Right renal cortex interstitium (tissue), 3 donors: Measurements from ENCODE around the gene UQCRC1. TPM values are rescaled to one million over a fixed set of nuclear protein-coding genes. Genes with fewer than 3 reads are reported as not detected.

Experiments
- DNase-seq, 3 donors: peaks; one replicate each; pipeline ENCODE4 v3.0.0-alpha.2; 2013; ENCODE audit warnings: low read depth in 3 of 3, low spot score in 2 of 3
- polyA plus RNA-seq, 3 donors: library from polyadenylated mRNA; unstranded; fragments of 120-200 nt; gene quantifications; one replicate each; pipeline ENCODE4 v1.2.1, GENCODE V29; 2013; ENCODE audit not compliant: insufficient read length in 3 of 3

The UQCRC1 gene
- polyA plus RNA-seq, 3 donors: 294 to 321 (median 294) TPM

DNA sequence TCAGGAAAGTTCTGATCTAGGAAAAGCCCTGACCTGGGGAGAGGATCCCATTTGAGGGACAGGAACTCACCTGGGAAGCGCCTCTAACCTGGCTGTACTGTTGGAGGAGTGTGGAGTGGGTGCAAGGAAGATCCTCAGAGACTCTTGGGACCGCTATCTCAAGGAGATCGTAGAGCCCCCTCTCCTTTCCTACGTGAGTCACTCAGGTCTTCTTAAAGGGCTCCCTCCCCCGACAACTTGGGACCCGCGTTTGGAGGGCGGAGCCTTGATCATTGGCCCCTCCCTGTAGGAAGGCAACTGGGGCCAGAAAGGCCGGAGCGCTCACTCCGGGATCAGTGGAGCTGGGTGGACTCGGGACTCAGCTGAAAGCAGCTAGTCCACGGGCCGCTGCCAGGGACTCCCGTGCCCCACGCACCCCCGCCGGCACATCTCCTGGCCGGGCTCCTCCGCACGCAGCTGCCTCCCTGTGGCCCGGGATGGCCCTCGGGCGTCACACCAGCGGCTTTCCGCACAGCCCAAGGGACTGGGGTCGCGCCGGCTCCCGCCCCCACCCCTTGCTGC lies 25.3 kb upstream of the UQCRC1 start:
- DNase-seq: no peak

GRCh38 chr3:48633743-48634142 lies 24.3 kb upstream of the UQCRC1 start:
- DNase-seq: no peak

GRCh38 chr3:48633256-48633655 lies 23.8 kb upstream of the UQCRC1 start:
- no peak for DNase-seq

GRCh38 chr3:48631516-48632448 lies 22.3 kb upstream of the UQCRC1 start:
- no peak for DNase-seq

GRCh38 chr3:48630833-48631232 lies 21.4 kb upstream of the UQCRC1 start:
- no peak for DNase-seq

- DNase-seq: no peak
These were observed 21.0 kb upstream of the UQCRC1 start for GRCh38 chr3:48630407-48630806.

DNA sequence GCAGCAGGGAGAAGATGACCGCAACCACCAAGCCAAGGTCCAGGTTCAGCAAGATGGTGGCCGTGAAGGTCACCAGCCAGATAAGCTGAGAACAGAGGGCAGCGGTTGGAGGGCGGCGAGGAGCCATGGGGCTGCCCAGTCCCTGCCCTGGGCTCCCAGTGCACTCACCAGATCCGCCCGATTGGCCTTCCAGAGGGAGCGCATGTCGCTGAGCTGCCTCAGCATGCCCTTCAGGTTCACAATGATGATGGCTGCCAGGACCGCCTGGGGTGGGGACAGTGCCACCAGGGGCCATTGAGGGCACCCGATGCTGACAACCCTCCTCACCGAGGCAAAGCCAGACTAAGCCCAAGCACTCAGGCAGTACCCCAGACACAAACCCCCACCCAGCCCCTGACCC lies 20.4 kb upstream of the UQCRC1 start:
- DNase-seq: no peak

- DNase-seq: no peak
These were observed 19.0 kb upstream of the UQCRC1 start for GRCh38 chr3:48628277-48629017.

GRCh38 chr3:48625600-48625999 lies 16.2 kb upstream of the UQCRC1 start:
- DNase-seq: no peak

- no peak for DNase-seq
These were observed 15.3 kb upstream of the UQCRC1 start for GRCh38 chr3:48624767-48625166.

GRCh38 chr3:48623851-48624547 lies 14.6 kb upstream of the UQCRC1 start:
- DNase-seq: no peak

GRCh38 chr3:48621461-48621869 lies 12.0 kb upstream of the UQCRC1 start, which contains the start of gene TMEM89:
TSS of gene TMEM89 (minus strand) at chr3:48621769. CDS start at chr3:48621756, 13 bp downstream.
- no peak for DNase-seq

- DNase-seq: no peak
These were observed 10.4 kb upstream of the UQCRC1 start for GRCh38 chr3:48619541-48620524.

GRCh38 chr3:48617559-48617958 lies 8.1 kb upstream of the UQCRC1 start:
- no peak for DNase-seq

DNA sequence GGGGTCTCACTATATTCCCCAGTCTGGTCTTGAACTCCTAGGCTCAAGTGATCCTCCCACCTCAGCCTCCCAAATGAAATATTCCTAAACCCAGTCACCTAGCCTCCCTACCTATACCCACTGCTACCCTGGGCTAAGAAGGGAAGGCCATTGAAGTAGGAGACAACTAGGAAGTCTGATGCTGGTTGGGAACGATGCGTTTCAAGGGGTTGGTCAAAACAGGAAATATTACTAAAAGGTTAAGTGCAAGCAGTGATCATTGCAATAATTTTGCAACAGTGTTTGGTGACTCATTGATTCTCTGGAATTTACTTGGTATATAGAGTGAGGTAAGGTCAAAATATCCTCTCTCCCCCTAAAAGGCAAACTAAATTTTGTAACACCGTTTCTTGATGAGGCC lies 4.6 kb upstream of the UQCRC1 start:
- DNase-seq: no peak

DNA sequence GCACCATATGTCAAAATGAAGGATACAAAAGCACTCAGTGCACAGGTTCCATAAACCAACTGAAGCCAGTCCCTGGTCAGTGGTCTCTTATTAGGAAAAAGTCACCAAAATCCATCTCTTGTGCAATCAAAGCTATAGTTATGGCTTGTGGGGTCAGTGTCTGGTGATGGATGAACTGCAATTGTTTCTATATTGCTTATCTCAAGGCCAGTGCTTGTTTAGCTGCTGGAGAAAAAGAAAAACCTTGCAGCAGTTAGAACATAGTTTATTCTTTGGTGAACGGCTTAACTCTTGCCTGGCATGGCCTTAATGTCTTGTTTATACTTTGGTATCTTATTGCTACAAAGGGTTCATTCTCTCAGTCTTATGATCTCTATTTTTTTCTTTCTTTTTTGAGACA lies 2.9 kb upstream of the UQCRC1 start:
- DNase-seq: no peak

DNA sequence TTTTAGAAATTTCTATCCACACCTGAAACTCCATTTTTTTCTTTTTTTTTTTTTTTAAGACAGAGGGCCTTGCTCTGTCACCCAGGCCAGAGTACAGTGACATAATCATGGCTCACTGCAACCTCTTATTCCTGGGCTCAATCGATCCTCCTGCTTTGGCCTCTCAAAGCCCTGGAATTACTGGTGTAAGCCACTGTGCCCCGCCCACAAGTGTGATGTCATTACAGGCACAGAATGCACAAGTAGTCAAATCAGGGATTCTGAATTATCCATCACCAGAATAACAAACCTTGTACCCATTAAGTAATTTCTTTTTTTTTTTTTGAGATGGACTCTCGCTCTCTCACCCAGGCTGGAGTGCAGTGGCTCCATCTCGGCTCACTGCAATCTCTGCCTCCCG lies 1.9 kb downstream of the UQCRC1 start:
- DNase-seq: no peak

DNA sequence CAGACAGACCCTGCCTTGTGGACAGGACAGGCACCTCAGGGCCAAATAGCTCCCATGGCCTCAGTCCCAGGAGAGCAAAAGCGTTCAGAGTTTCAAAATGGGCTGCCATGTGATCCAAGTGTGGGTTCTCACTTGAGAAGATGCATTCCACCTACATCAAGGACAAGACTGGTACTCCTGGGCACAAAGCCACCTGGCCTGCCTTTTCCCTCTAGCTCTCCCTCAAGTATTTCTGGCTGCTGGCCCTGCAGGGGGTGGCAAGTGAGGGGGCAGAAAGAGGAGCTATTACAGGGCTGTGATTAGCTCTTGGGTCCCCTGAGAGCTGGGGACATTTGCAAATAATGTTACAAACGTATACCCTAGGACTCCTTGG lies 7.8 kb downstream of the UQCRC1 start:
- no peak for DNase-seq

DNA sequence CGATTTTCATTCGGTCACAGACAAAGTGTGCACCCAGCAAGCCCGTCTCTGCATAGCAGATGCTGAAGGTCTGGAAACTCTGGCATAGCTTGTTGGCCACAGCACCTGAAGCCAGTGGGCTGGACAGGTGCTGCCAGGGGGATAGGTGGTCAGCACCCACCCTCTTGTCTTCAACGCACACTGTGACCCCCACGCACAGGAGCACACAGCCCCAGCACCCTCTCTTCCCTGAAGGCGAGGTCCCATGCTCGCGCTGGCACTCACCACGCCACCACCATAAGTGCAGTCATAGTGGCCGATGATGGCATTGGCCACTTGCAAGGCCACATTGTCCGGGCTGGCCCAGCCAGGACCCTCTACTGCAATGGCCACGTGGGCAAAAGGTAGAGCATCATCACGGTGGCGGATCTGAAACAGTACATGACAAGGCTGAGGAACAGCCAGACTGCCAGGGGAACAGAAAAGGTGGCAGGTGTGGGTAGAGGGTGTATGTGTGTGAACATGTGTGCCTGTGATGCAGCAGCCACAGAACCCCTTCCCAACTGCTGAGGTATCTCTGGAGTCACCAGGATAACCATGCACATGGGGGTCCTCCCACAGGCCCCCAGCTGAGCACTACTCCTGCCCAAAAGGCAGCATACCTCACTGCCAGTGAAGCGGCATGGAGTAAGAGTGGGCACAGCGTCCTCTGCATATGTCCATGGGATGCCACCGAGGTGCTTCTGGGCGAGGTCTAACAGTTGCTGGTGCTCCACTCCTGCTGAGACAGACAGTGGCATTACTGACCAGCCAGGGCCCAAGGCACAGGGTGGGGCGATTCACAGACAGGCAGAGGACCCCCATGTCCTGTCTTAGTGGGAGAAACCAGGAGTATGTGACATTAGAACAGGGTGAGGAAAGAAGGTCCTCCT lies 8.5 kb downstream of the UQCRC1 start:
- DNase-seq: no peak
